GM13976 (cell line): ENCODE data around the gene ATP10B.

Experiments used
- DNase-seq: peaks from one replicate; pipeline ENCODE4 v3.0.0; 2012; ENCODE audit warnings: low spot score
- in situ Hi-C: fragments of 300-500 bp; cut with MboI; formaldehyde crosslinking; loops from one replicate; pipeline ENCODE4 v1.12.0; 2022; ENCODE audit warnings: low sequenced_read_pairs, mixed read lengths, inconsistent platforms; ENCODE audit not compliant: unreplicated experiment
- TF ChIP-seq, protein P1 (sequence below): IDR thresholded peaks from 2 replicates; pipeline ENCODE4 v1.5.1; 2012; ENCODE audit warnings: borderline replicate concordance, mild to moderate bottlenecking; ENCODE audit not compliant: insufficient read depth; ENCODE audit errors: extremely low read depth, missing control alignments, control extremely low read depth

ATP10B gene

DNA sequence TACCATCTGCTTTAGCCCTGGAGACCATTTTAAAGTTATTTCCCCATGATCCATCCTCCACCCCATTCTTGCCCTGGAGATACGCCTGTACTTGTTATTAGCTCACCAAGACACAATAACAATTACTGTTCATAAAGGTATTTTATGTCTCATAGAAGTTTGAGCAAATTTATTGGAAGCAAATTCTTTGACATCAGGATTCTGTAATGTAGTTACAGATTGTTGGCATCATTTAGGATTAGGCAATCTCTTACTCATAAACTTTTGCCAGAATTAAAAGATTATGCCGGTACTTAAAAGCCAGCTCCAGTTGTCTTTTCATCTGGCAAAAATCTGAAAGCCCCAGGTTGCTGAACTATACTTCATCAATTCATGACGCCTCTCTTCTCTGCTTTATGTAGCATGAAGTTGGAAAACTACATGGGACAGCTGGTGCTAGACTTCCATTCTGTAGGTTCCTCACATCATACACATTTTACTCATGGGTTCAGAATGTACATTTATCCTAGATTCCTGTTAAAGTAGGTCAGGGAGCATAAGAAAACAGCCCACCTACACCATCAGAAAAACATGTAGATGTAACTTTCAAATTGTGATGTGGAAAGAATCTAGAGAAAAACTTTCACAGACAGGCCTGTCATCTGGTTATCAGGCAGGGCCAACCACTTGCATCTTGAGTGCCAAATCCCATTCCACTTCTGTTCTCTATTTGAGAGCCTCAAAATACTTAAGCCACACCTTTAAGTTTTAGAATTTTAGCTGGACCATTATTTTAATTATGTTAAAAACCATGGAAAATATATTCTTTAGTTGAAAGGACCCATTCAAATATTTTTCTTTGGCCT lies 14.0 kb downstream of the ATP10B start:
- in situ Hi-C loops, result no loop called here

DNA sequence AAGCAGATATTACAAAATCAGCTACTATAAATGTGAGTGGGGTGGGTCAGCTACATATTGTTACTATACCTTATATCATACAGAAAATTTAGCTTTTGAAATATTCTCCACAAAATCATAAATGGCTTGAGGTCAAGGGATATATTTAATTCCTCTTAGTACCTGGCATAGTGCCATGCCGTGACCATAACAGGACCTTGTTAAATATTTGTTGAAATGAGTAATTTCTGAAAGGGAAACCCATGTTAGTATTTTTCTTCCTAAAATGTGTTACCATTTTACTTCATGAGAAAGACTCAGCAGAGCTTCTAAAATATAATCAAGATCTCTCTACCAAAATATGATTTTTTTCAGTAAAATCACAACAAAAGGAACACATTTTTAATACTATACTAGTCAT lies 14.8 kb downstream of the ATP10B start:
- in situ Hi-C loops, result no loop called here
- TF ChIP-seq, protein P1, sequence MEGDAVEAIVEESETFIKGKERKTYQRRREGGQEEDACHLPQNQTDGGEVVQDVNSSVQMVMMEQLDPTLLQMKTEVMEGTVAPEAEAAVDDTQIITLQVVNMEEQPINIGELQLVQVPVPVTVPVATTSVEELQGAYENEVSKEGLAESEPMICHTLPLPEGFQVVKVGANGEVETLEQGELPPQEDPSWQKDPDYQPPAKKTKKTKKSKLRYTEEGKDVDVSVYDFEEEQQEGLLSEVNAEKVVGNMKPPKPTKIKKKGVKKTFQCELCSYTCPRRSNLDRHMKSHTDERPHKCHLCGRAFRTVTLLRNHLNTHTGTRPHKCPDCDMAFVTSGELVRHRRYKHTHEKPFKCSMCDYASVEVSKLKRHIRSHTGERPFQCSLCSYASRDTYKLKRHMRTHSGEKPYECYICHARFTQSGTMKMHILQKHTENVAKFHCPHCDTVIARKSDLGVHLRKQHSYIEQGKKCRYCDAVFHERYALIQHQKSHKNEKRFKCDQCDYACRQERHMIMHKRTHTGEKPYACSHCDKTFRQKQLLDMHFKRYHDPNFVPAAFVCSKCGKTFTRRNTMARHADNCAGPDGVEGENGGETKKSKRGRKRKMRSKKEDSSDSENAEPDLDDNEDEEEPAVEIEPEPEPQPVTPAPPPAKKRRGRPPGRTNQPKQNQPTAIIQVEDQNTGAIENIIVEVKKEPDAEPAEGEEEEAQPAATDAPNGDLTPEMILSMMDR, result no peak
- DNase-seq, result no peak

More for the DNA sequence above, 14.0 kb downstream of the ATP10B start:
- TF ChIP-seq, protein P1, result no peak
- no peak for DNase-seq

DNA sequence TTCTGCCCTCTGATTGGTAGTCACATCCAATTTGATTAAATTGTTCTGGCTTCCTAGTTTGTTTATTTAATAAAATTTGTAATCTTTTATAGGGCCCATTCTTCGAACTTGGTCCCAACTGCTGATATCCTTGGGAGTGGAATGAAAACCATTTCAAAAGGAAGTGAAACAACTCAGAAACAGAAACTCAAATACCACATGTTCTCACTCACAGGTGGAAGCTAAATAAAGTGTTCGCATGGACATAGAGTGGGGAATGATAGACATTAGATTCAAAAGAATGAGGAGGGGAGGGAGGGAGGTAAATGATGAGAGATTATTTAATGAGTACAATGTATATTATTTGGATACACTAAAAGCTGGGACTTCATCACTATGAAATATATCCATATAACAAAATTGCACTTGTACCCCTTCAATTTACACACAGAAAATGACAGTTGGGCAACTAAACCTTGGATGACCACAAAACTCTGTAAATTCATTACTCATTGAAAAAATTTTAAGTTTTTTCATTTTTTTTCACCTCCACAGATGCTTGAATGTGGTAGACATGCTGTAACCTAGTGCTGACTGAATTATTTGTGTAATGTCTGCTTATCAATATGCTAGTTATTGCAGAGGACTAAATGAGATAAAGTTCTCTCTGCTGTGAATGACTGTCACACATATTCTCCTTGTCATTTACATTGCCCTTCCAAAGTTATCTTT lies 16.0 kb downstream of the ATP10B start:
- no peak for DNase-seq
- TF ChIP-seq, protein P1, result no peak
- in situ Hi-C loops, result no loop called here

DNA sequence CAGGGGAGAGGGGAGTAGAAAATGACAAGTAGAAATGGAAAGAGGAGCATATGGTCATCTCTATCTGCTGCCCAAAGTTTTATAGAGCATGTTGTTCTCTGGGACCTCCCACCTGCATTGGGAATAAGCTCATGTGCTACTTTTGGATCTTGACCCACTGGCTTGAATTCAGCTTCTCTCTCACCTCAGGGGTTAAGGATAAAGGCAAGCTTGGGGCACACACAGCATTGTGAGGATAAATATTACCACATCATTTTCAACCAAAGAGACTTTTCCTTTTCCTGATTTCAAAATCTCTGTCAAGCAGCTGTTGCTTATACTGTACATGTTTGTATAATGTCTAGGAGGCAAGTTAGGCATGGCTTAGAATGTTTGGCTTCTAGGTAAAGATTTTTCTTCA lies 16.6 kb downstream of the ATP10B start:
- no peak for DNase-seq
- in situ Hi-C loops, result no loop called here
- TF ChIP-seq, protein P1, result no peak

DNA sequence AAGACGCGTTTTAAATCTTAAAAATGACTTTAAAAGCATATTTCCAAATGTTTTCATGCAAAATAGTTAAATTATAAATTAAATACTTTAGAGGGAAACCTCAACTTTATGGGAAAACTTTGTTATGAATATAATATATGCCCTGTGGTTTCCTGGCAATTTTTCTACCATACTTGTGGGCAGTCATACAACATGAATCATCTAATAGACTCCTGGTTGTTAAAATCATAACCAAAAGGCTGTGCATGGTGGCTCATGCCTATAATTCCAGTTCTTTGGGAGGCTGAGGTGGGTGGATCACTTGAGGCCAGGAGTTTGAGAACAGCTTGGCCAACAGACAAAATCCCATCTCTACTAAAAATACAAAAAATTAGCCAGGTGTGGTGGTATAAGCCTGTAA lies 18.2 kb downstream of the ATP10B start:
- in situ Hi-C loops, result no loop called here
- TF ChIP-seq, protein P1, result no peak
- no peak for DNase-seq

DNA sequence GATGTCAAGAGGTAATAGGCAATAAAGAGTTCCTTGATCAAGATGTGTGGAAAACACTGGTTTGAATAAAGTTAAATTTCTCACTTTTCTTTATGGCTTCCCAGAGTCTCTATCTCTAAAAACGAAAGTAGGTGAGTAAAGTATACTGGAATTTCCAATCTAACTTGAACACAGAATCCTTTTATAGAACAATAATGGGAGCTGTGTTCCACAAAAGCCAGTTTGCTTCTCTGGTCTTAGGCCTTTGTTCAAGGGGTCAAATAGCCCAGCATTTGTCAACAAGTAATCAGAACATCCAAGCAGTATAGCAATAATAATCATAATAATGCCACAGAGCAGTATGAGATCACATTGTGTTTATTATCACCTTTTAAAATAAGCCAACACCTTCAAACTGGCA lies 20.2 kb downstream of the ATP10B start:
- TF ChIP-seq, protein P1, result no peak
- in situ Hi-C loops, result no loop called here
- DNase-seq, result no peak
